Peyer's patch (tissue), 4 donors: Measurements from ENCODE around the gene MYOZ2.

Experiments
- POLR2A ChIP-seq, 2 donors: fragments of 450-650 bp; IDR thresholded peaks; one replicate each; pipeline ENCODE4 v1.5.1; 2017; ENCODE audit warnings: antibody characterized with exemption in 2 of 2, mild to moderate bottlenecking in 2 of 2, moderate library complexity in 2 of 2
- TF ChIP-seq, protein P1 (sequence below), 6 experiments: fragments of 450-650 bp in 4 of 6; fragments of 200-600 bp in 2 of 6; sonication (generic) in 1 of 6; IDR thresholded peaks; one replicate each; pipeline ENCODE4 v1.5.1; 2017 to 2019; ENCODE audit warnings: antibody characterized with exemption in 6 of 6, mild to moderate bottlenecking in 3 of 6, moderate library complexity in 1 of 6

DNA sequence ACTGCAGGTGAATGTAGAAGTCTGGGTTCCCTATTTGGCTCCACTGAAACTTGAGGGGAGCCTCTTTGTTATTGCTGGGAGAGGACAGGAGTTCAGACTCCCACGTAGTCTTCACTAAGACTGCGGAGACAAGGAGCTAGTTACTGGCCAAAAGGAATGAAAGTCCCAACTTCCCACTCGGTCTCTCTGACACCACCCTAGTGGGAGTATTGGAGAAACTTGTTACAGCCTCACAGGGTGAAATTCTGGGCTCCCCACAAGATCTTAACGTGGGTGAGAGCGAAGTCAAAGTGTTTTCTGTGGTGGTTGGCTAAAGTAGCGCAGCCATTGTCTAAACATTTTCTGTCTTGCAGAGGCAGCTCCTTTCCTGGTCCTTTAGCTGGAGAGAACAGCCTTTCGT, 13.5 kb downstream of the MYOZ2 start:
- TF ChIP-seq, protein P1, sequence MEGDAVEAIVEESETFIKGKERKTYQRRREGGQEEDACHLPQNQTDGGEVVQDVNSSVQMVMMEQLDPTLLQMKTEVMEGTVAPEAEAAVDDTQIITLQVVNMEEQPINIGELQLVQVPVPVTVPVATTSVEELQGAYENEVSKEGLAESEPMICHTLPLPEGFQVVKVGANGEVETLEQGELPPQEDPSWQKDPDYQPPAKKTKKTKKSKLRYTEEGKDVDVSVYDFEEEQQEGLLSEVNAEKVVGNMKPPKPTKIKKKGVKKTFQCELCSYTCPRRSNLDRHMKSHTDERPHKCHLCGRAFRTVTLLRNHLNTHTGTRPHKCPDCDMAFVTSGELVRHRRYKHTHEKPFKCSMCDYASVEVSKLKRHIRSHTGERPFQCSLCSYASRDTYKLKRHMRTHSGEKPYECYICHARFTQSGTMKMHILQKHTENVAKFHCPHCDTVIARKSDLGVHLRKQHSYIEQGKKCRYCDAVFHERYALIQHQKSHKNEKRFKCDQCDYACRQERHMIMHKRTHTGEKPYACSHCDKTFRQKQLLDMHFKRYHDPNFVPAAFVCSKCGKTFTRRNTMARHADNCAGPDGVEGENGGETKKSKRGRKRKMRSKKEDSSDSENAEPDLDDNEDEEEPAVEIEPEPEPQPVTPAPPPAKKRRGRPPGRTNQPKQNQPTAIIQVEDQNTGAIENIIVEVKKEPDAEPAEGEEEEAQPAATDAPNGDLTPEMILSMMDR (IDR thresholded peaks at IDR 0.05) = no peak
- TF ChIP-seq POLR2A (IDR thresholded peaks at IDR 0.05) = no peak
